Naive thymus-derived CD8-positive, alpha-beta T cell (primary cell): ENCODE results near the gene SMIM15. TPM values are rescaled to one million over a fixed set of nuclear protein-coding genes. Genes with fewer than 3 reads are reported as not detected.
"Not testable (repeated sequence)": the region's sequence is repeated elsewhere in the genome, so short reads cannot be mapped to it uniquely, and the experiment has no call there.

Source experiments
- ATAC-seq, 2 donors: fragments of 150-1000 bp; cut with Tn5 transposase in 1 of 2; sonication (Bioruptor Pico), chemical (Tn5 transposase) in 1 of 2; 1 replicate in 1 of 2; 2 replicates in 1 of 2; pipeline ENCODE4 v1.10.0; 2021; ENCODE audit warnings: mild to moderate bottlenecking in 2 of 2, moderate library complexity in 2 of 2
- POLR2A ChIA-PET: fragments of 350-600 bp; sonication (Branson Sonifier 250); formaldehyde crosslinking; loops from one replicate; lab custom pipeline; 2021; ENCODE audit warnings: antibody characterized with exemption; lab: Charles Lee
- DNase-seq, 10 donors: peaks; one replicate each; pipeline versions ENCODE4 v3.0.0 to v3.0.0-alpha.2; 2020 to 2022
- H3K27ac Mint-ChIP-seq, 10 donors: one replicate each; pipeline ENCODE4 v1.8.0; 2020 to 2022; ENCODE audit warnings: mild to moderate bottlenecking in 10 of 10, mixed read lengths in 10 of 10, moderate library complexity in 4 of 10, inconsistent platforms in 1 of 10
- H3K27me3 Mint-ChIP-seq, 5 donors: one replicate each; pipeline ENCODE4 v1.8.0; 2021 to 2022; ENCODE audit warnings: mixed read lengths in 5 of 5
- H3K36me3 Mint-ChIP-seq, 3 donors: one replicate each; pipeline ENCODE4 v1.8.0; 2020 to 2022; ENCODE audit warnings: mixed read lengths in 3 of 3, mild to moderate bottlenecking in 2 of 3, inconsistent platforms in 1 of 3
- H3K4me1 Mint-ChIP-seq, 4 donors: one replicate each; pipeline ENCODE4 v1.8.0; 2021 to 2022; ENCODE audit warnings: mixed read lengths in 4 of 4
- H3K4me3 Mint-ChIP-seq, 10 donors: one replicate each; pipeline ENCODE4 v1.8.0; 2020 to 2022; ENCODE audit warnings: mild to moderate bottlenecking in 10 of 10, mixed read lengths in 10 of 10, moderate library complexity in 6 of 10, inconsistent platforms in 1 of 10
- H3K9me3 Mint-ChIP-seq, 9 donors: one replicate each; pipeline ENCODE4 v1.8.0; 2020 to 2022; ENCODE audit warnings: mixed read lengths in 9 of 9, mild to moderate bottlenecking in 3 of 9, inconsistent platforms in 1 of 9, moderate library complexity in 1 of 9
- polyA plus RNA-seq, 3 donors: library from polyadenylated mRNA; unstranded; fragments of 300-500 nt; fragmentation: Illumina TruSeq; gene quantifications; one replicate each; pipeline ENCODE4 v1.2.3, GENCODE V29; 2021
- total RNA-seq, 8 experiments: library from RNA in 2 of 8; stranded (reverse) in 2 of 8; gene quantifications; one replicate each; pipeline ENCODE4 v1.2.3 and lab custom pipeline; 2021 to 2026

Gene SMIM15, protein sequence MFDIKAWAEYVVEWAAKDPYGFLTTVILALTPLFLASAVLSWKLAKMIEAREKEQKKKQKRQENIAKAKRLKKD
- total RNA-seq (10 to 100 TPM; 34.9 to 39.4 TPM), polyA plus RNA-seq (10 to 100 TPM; 21.0 to 38.0 (median 26.2) TPM), total RNA-seq (lab: John Stamatoyannopoulos, UW) (13.8 to 65.5 (median 33.4) reads per million in 6 experiments)

- ATAC-seq (peak; percentile 89 to 90), DNase-seq (peak; percentile 53 to 84 (median 70))
- peak within 1 kb of the TSS; percentile 90 to 99 (median 96) for H3K4me3 Mint-ChIP-seq
- H3K9me3 Mint-ChIP-seq = peaks cover 0 to 18% (median 3%) of the 10 kb centered on the region in 9 donors
- H3K4me1 Mint-ChIP-seq = peaks cover 14 to 44% (median 39%) of the 10 kb centered on the region in 4 donors
- no peaks in the 10 kb centered on the region for H3K27me3 Mint-ChIP-seq
- H3K27ac Mint-ChIP-seq = peak within 1 kb of the TSS; percentile 94 to 99 (median 97)
- POLR2A ChIA-PET = interaction anchor here (2.1 kb wide), 1 partner anchor 169 kb away, joined by 18 read pairs; the partner anchor contains the start of gene ZSWIM6
- H3K36me3 Mint-ChIP-seq = peaks cover 19 to 35% (median 32%) of the 10 kb centered on the region in 3 donors
Observed at GRCh38 chr5:61162010-61162831, at the start of gene SMIM15. Gene SMIM15, minus strand, starts transcription at chr5:61162468. Its CDS starts 2,297 bp downstream, at chr5:61160171.

DNA sequence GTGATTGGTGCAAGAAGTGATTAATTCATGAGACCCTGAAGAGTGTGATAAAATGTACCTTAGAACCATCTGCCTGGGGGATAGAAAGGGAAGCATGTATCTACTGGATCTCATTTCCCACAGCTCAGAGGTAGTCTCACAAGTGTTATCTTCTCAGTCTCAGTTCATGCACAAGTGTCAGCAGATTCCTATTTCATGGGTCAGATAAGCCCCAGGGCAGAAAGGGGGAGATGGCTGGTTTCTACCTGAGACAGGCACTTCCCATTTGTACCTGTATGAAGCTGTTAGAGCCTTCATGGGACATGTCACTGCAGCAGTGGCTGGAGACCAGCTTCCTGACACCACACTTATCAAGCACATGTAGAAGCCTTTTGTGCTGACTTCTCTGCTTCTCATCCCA, 45.6 kb upstream of the SMIM15 start:
- Mint-ChIP-seq H3K4me1 (peaks cover 0 to 2% (median 0%) of the 10 kb centered on the region in 4 donors), H3K27me3 (peaks cover 8 to 51% (median 17%) of the 10 kb centered on the region in 5 donors), H3K4me3 (no peak overlapping the region), H3K36me3 (peaks cover 0 to 14% (median 5%) of the 10 kb centered on the region in 3 donors), H3K9me3 (peaks cover 0 to 22% (median 16%) of the 10 kb centered on the region in 9 donors), H3K27ac (no peak overlapping the region)
- ATAC-seq (no peak), DNase-seq (no peak)
- POLR2A ChIA-PET = no interaction called here

DNA sequence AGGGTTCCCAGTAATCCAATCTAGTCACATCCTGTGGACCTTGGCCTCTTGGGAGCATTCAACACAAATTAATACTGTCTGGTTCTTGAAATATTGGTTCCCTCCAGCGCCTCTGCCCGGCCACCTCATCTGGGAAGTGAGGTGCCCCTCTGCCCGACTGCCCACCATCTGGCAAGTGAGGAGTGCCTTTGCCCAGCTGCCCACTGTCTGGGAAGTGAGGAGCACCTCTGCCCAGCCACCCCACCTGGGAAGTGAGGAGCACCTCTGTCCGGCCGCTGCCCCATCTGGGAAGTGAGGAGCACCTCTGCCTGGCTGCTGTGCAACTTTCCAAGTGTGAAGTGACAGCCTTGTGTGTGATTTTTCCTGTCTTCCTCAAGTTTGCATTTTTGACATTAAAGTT, 42.7 kb upstream of the SMIM15 start:
- peaks cover 0 to 15% (median 5%) of the 10 kb centered on the region in 3 donors for H3K36me3 Mint-ChIP-seq
- H3K4me1 Mint-ChIP-seq = peaks cover 0 to 2% (median 0%) of the 10 kb centered on the region in 4 donors
- ATAC-seq (no peak), DNase-seq (no peak)
- H3K27ac Mint-ChIP-seq = no peak overlapping the region
- H3K9me3 Mint-ChIP-seq = peaks cover 0 to 23% (median 15%) of the 10 kb centered on the region in 9 donors
- H3K4me3 Mint-ChIP-seq = no peak overlapping the region
- peaks cover 8 to 49% (median 17%) of the 10 kb centered on the region in 5 donors for H3K27me3 Mint-ChIP-seq
- POLR2A ChIA-PET = no interaction called here

- POLR2A ChIA-PET = no interaction called here
Observed at GRCh38 chr5:61202213-61202612, 39.9 kb upstream of the SMIM15 start.

GRCh38 chr5:61200582-61201155, 38.4 kb upstream of the SMIM15 start:
- H3K4me3 Mint-ChIP-seq = no peak overlapping the region
- H3K27me3 Mint-ChIP-seq = peaks cover 16 to 57% (median 24%) of the 10 kb centered on the region in 5 donors
- peaks cover 2 to 27% (median 14%) of the 10 kb centered on the region in 3 donors for H3K36me3 Mint-ChIP-seq
- no peak overlapping the region for H3K27ac Mint-ChIP-seq
- POLR2A ChIA-PET = no interaction called here
- peaks cover 8 to 40% (median 23%) of the 10 kb centered on the region in 9 donors for H3K9me3 Mint-ChIP-seq
- H3K4me1 Mint-ChIP-seq = no peaks in the 10 kb centered on the region
- no peak for ATAC-seq
- DNase-seq = no peak

More at GRCh38 chr5:61202213-61202612, 39.9 kb upstream of the SMIM15 start:
- Mint-ChIP-seq H3K36me3 (peaks cover 2 to 33% (median 15%) of the 10 kb centered on the region in 3 donors), H3K4me3 (no peak overlapping the region), H3K27ac (no peak overlapping the region), H3K27me3 (peaks cover 20 to 62% (median 24%) of the 10 kb centered on the region in 5 donors), H3K4me1 (no peaks in the 10 kb centered on the region), H3K9me3 (peaks cover 8 to 45% (median 26%) of the 10 kb centered on the region in 9 donors)
- DNase-seq (no peak), ATAC-seq (no peak)

GRCh38 chr5:61198606-61199005, 36.3 kb upstream of the SMIM15 start:
- Mint-ChIP-seq H3K4me1 (no peaks in the 10 kb centered on the region), H3K36me3 (peaks cover 2 to 23% (median 12%) of the 10 kb centered on the region in 3 donors), H3K27me3 (peaks cover 14 to 44% (median 25%) of the 10 kb centered on the region in 5 donors), H3K4me3 (no peak overlapping the region), H3K9me3 (peaks cover 8 to 33% (median 23%) of the 10 kb centered on the region in 9 donors), H3K27ac (no peak overlapping the region)
- ATAC-seq (no peak), DNase-seq (no peak)
- POLR2A ChIA-PET = no interaction called here

DNA sequence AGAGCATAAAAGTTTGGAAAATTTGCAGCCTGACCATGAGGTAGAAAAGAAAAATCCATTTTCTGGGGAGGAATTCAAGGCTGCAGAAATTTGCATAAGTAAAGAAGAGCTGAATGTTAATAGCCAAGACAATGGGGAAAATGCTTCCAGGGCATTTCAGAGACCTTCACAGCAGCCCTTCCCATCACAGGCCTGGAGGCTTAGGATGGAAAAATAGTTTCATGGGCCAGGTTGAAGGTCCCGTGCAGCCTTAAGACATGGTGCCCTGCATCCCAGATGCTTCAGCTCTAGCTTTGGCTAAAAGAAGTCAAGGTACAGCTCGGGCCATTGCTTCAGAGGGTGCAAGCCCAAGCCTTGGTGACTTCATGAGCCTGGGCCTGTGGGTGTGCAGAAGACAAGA, 25.6 kb upstream of the SMIM15 start:
- H3K4me1 Mint-ChIP-seq, H3K27ac Mint-ChIP-seq, ATAC-seq, POLR2A ChIA-PET, DNase-seq, H3K4me3 Mint-ChIP-seq: not testable (repeated sequence)
- Mint-ChIP-seq H3K9me3 (peaks cover 0 to 12% (median 2%) of the 10 kb centered on the region in 9 donors), H3K27me3 (peaks cover 5 to 33% (median 14%) of the 10 kb centered on the region in 5 donors), H3K36me3 (peaks cover 0 to 11% (median 7%) of the 10 kb centered on the region in 3 donors)

DNA sequence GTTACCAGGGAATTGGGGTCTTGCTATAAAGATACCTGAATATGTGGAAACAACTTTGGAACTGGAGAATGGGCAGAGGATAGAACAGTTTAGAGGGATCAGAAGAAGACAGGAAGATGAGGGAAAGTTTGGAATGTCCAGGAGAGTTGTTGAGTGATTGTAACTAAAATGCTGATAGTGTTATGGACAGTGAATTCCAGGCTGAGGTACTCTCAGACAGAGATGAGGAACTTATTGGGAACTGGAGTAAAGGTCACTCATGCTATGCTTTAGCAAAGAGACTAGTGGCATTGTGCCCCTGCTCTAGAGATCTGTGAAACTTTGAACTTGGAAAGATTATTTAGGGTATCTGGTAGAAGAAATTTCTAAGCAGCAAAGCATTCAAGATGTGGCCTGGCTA, 25.1 kb upstream of the SMIM15 start:
- H3K4me1 Mint-ChIP-seq, H3K4me3 Mint-ChIP-seq, H3K27ac Mint-ChIP-seq, ATAC-seq, DNase-seq, POLR2A ChIA-PET: not testable (repeated sequence)
- peaks cover 0 to 12% (median 2%) of the 10 kb centered on the region in 9 donors for H3K9me3 Mint-ChIP-seq
- peaks cover 0 to 11% (median 7%) of the 10 kb centered on the region in 3 donors for H3K36me3 Mint-ChIP-seq
- peaks cover 5 to 33% (median 14%) of the 10 kb centered on the region in 5 donors for H3K27me3 Mint-ChIP-seq

GRCh38 chr5:61186634-61187033, 24.4 kb upstream of the SMIM15 start:
- H3K27ac Mint-ChIP-seq = no peak overlapping the region
- no peak for ATAC-seq
- no peak for DNase-seq
- H3K9me3 Mint-ChIP-seq = peaks cover 0 to 11% (median under 1%) of the 10 kb centered on the region in 9 donors
- H3K27me3 Mint-ChIP-seq = peaks cover 5 to 33% (median 14%) of the 10 kb centered on the region in 5 donors
- POLR2A ChIA-PET = no interaction called here
- H3K36me3 Mint-ChIP-seq = peaks cover 0 to 7% (median 7%) of the 10 kb centered on the region in 3 donors
- no peak overlapping the region for H3K4me3 Mint-ChIP-seq
- H3K4me1 Mint-ChIP-seq = peaks cover 0 to 8% (median 2%) of the 10 kb centered on the region in 4 donors

DNA sequence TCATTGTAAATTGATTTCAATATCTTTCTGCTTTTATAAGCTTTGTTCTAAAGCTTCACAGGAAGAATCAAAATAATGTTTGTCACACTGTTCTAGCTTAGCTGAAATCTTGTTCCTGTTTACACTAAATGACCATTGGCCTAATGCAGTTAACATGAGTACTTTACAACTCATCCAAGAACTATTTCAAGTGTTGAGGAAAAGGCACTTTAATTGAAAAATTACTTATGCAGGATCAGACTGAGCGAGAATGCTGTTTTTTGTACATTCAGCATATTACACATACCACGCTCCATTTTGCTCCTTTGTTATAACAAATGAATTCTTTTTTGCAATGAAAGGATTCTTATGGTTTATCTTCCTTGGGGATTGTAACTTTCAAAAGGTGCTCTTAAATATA, 22.4 kb upstream of the SMIM15 start:
- no peak overlapping the region for H3K4me3 Mint-ChIP-seq
- POLR2A ChIA-PET = no interaction called here
- H3K36me3 Mint-ChIP-seq = peaks cover 0 to 7% (median 7%) of the 10 kb centered on the region in 3 donors
- H3K27me3 Mint-ChIP-seq = peaks cover 3 to 24% (median 5%) of the 10 kb centered on the region in 5 donors
- ATAC-seq (no peak), DNase-seq (no peak)
- no peak overlapping the region for H3K27ac Mint-ChIP-seq
- peaks cover 0 to 8% (median 5%) of the 10 kb centered on the region in 4 donors for H3K4me1 Mint-ChIP-seq
- H3K9me3 Mint-ChIP-seq = peaks cover 0 to 11% (median 0%) of the 10 kb centered on the region in 9 donors

- Mint-ChIP-seq H3K36me3 (peaks cover 0 to 7% (median 7%) of the 10 kb centered on the region in 3 donors), H3K27ac (peak overlapping the region in 1 of 10 donors; percentile 39), H3K4me3 (no peak overlapping the region), H3K27me3 (peaks cover 0 to 27% (median 6%) of the 10 kb centered on the region in 5 donors), H3K4me1 (peaks cover 0 to 8% (median 5%) of the 10 kb centered on the region in 4 donors), H3K9me3 (peaks cover 0 to 11% (median 0%) of the 10 kb centered on the region in 9 donors)
- ATAC-seq (no peak), DNase-seq (no peak)
- POLR2A ChIA-PET = interaction anchor here (1.3 kb wide), 1 partner anchor 148 kb away, joined by 3 read pairs; the partner anchor contains the start of gene ZSWIM6
Observed at GRCh38 chr5:61183538-61183937, 21.3 kb upstream of the SMIM15 start.

- Mint-ChIP-seq H3K4me1 (peaks cover 0 to 11% (median 6%) of the 10 kb centered on the region in 4 donors), H3K36me3 (peaks cover 0 to 8% (median 5%) of the 10 kb centered on the region in 3 donors), H3K9me3 (peaks cover 0 to 8% (median 0%) of the 10 kb centered on the region in 9 donors), H3K27me3 (peaks cover 0 to 18% (median 5%) of the 10 kb centered on the region in 5 donors), H3K4me3 (no peak overlapping the region), H3K27ac (no peak overlapping the region)
- peak in 2 of 10 donors; percentile 18 to 27 for DNase-seq
- POLR2A ChIA-PET = interaction anchor here (0.7 to 1.3 kb wide), 2 partner anchors 149 to 158 kb away, joined by 3 to 4 read pairs; partner anchors contain the start of gene ZSWIM6
- peak in 1 of 2 donors; percentile 65 for ATAC-seq
Observed at GRCh38 chr5:61182449-61182848, 20.2 kb upstream of the SMIM15 start.
